GM23338 (cell line): Measurements from ENCODE around the gene LAMA1. TPM values are rescaled to one million over a fixed set of nuclear protein-coding genes. Genes with fewer than 3 reads are reported as not detected.

Experiments
- ATAC-seq: fragments of 200-7000 bp; cut with Tn5 transposase; 3 replicates; pipeline ENCODE4 v1.9.1; 2020
- DNase-seq: peaks from one replicate; pipeline ENCODE4 v3.0.0-alpha.2; 2015; ENCODE audit warnings: low spot score
- H2AFZ ChIP-seq: fragments of 200-600 bp; sonication (generic); 2 replicates; pipeline ENCODE4 v1.8.0; 2016; ENCODE audit warnings: antibody characterized with exemption, mild to moderate bottlenecking, moderate library complexity
- H3F3A ChIP-seq: fragments of 200-600 bp; sonication (generic); replicated peaks from 2 replicates; pipeline ENCODE4 v1.8.0; 2017; ENCODE audit warnings: antibody characterized with exemption, mixed run types, low read depth
- H3K27ac ChIP-seq: fragments of 200-600 bp; sonication (generic); 2 replicates; pipeline ENCODE4 v1.6.1; 2016; ENCODE audit warnings: low read depth
- H3K27me3 ChIP-seq: fragments of 200-600 bp; sonication (generic); 2 replicates; pipeline ENCODE4 v1.8.0; 2016; ENCODE audit warnings: mild to moderate bottlenecking, mixed run types, moderate library complexity; ENCODE audit not compliant: insufficient read depth
- H3K36me3 ChIP-seq: fragments of 200-600 bp; sonication (generic); 2 replicates; pipeline ENCODE4 v1.8.0; 2016; ENCODE audit warnings: mild to moderate bottlenecking; ENCODE audit not compliant: insufficient read depth
- H3K4me1 ChIP-seq: fragments of 200-600 bp; sonication (generic); 2 replicates; pipeline ENCODE4 v1.8.0; 2016; ENCODE audit warnings: mild to moderate bottlenecking, moderate library complexity; ENCODE audit not compliant: insufficient read depth
- H3K4me2 ChIP-seq: fragments of 200-600 bp; sonication (generic); 2 replicates; pipeline ENCODE4 v1.7.1; 2017; ENCODE audit warnings: mixed run types
- H3K4me3 ChIP-seq: fragments of 200-600 bp; sonication (generic); 2 replicates; pipeline ENCODE4 v1.6.1; 2016; ENCODE audit warnings: mixed run types
- H3K79me2 ChIP-seq: fragments of 200-600 bp; sonication (generic); replicated peaks from 2 replicates; pipeline ENCODE4 v1.8.0; 2017; ENCODE audit warnings: mild to moderate bottlenecking; ENCODE audit not compliant: insufficient read depth
- H3K9me2 ChIP-seq: fragments of 200-600 bp; sonication (generic); 2 replicates; pipeline ENCODE4 v1.8.0; 2017; ENCODE audit not compliant: insufficient read depth
- H4K20me1 ChIP-seq: fragments of 200-600 bp; sonication (generic); replicated peaks from 2 replicates; pipeline ENCODE4 v1.8.0; 2017; ENCODE audit warnings: mild to moderate bottlenecking; ENCODE audit not compliant: insufficient read depth
- H3K27ac Mint-ChIP-seq: 2 replicates; pipeline ENCODE4 v1.8.0; 2020; ENCODE audit warnings: inconsistent platforms, mild to moderate bottlenecking, moderate library complexity, mixed read lengths
- H3K27me3 Mint-ChIP-seq: 3 replicates; pipeline ENCODE4 v1.8.0; 2022; ENCODE audit warnings: low read depth, mild to moderate bottlenecking, moderate library complexity, mixed read lengths, inconsistent platforms; ENCODE audit not compliant: insufficient read depth, poor library complexity
- H3K36me3 Mint-ChIP-seq: 3 replicates; pipeline ENCODE4 v1.8.0; 2021; ENCODE audit warnings: low read depth, mild to moderate bottlenecking, inconsistent platforms, moderate library complexity, mixed read lengths
- H3K4me1 Mint-ChIP-seq: 3 replicates; pipeline ENCODE4 v1.8.0; 2020; ENCODE audit warnings: mild to moderate bottlenecking, inconsistent platforms, mixed read lengths
- H3K4me3 Mint-ChIP-seq: 3 replicates; pipeline ENCODE4 v1.8.0; 2021; ENCODE audit warnings: moderate library complexity, mild to moderate bottlenecking, inconsistent platforms, mixed read lengths
- H3K9me3 Mint-ChIP-seq: 3 replicates; pipeline ENCODE4 v1.8.0; 2020; ENCODE audit warnings: moderate library complexity, mild to moderate bottlenecking, inconsistent platforms, mixed read lengths
- CREB1 ChIP-seq: fragments of 250-450 bp; sonication (Bioruptor Pico); IDR thresholded peaks from 2 replicates; pipeline ENCODE4 v1.5.0; 2020; ENCODE audit warnings: low read depth, mild to moderate bottlenecking, moderate library complexity
- ETS1 ChIP-seq: IDR thresholded peaks from 2 replicates; pipeline ENCODE4 v1.6.1; 2016; ENCODE audit warnings: antibody characterized with exemption
- EZH2 ChIP-seq: fragments of 200-600 bp; sonication (generic); IDR thresholded peaks from one replicate; pipeline ENCODE4 v1.8.0; 2017; ENCODE audit warnings: antibody characterized with exemption, mild to moderate bottlenecking, low read depth; ENCODE audit not compliant: unreplicated experiment
- EZH2phosphoT487 ChIP-seq: fragments of 200-600 bp; sonication (generic); IDR thresholded peaks from one replicate; pipeline ENCODE4 v1.8.1; 2018; ENCODE audit warnings: antibody characterized with exemption; ENCODE audit not compliant: unreplicated experiment
- JUNB ChIP-seq: IDR thresholded peaks from one replicate; pipeline ENCODE4 v1.6.1; 2016; ENCODE audit warnings: antibody characterized with exemption; ENCODE audit not compliant: unreplicated experiment
- NANOG ChIP-seq: IDR thresholded peaks from 2 replicates; pipeline ENCODE4 v1.6.1; 2016; ENCODE audit warnings: antibody characterized with exemption, borderline replicate concordance
- POLR2AphosphoS5 ChIP-seq: IDR thresholded peaks from 2 replicates; pipeline ENCODE4 v1.6.1; 2016; ENCODE audit warnings: antibody characterized with exemption, low read depth
- REST ChIP-seq: IDR thresholded peaks from one replicate; pipeline ENCODE4 v1.6.1; 2018; ENCODE audit warnings: antibody characterized with exemption; ENCODE audit not compliant: unreplicated experiment
- STAT1 ChIP-seq: IDR thresholded peaks from one replicate; pipeline ENCODE4 v1.6.1; 2016; ENCODE audit warnings: antibody characterized with exemption; ENCODE audit not compliant: unreplicated experiment
- ZNF114 ChIP-seq: fragments of 250-450 bp; sonication (Bioruptor Pico); IDR thresholded peaks from 2 replicates; pipeline ENCODE4 v1.5.0; 2020; ENCODE audit warnings: mild to moderate bottlenecking, moderate library complexity
- ZNF331 ChIP-seq: fragments of 250-450 bp; sonication (Bioruptor Pico); IDR thresholded peaks from 2 replicates; pipeline ENCODE4 v1.5.0; 2020; ENCODE audit warnings: low read depth, mild to moderate bottlenecking, moderate library complexity
- polyA plus RNA-seq: library from polyadenylated mRNA; unstranded; fragments of >200 nt; fragmentation: Nextera tagmentation; extraction: Ambion mirVana; gene quantifications from 2 replicates; pipeline ENCODE4 v1.2.1, GENCODE V29; 2016
- total RNA-seq: library from RNA; depleted of rRNA; stranded (reverse); fragments of >200 nt; shearing (Covaris generic); gene quantifications from 2 replicates; pipeline ENCODE4 v1.2.3, GENCODE V29; 2014
- TF ChIP-seq, protein P1 (sequence below), 2 experiments: fragments of 200-600 bp in 1 of 2; sonication (generic) in 1 of 2; conservative IDR thresholded peaks; 2 replicates each; pipeline versions ENCODE4 v1.5.1 to v1.6.1; 2016 to 2017; ENCODE audit warnings: antibody characterized with exemption in 2 of 2, low read depth in 2 of 2, mild to moderate bottlenecking in 2 of 2, moderate library complexity in 1 of 2

The LAMA1 gene
- total and polyA plus RNA-seq, 2 experiments from 2014 or later = 14.8 to 52.3 TPM

DNA sequence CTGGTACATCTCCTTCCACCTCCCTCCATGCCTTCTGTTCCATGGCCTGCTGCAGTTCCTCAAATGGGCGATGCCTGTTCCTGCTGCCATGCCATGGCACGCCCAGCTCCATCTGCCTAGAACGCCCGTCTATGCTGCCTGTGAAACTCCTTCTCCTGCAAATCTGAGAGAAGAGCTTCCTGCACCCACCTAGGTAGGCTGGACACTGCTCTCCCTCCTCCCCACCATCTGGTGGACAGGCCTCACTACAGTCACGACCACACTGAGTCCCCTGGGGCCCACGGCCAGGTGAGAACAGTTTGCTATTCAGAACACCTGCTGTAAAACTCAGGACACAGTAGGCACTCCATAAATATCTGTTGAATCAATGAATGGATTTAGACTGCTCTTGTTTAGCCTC lies 92.4 kb downstream of the LAMA1 start (continued):
- no peak for TF ChIP-seq ETS1
- no peak for TF ChIP-seq POLR2AphosphoS5
- TF ChIP-seq, protein P1, sequence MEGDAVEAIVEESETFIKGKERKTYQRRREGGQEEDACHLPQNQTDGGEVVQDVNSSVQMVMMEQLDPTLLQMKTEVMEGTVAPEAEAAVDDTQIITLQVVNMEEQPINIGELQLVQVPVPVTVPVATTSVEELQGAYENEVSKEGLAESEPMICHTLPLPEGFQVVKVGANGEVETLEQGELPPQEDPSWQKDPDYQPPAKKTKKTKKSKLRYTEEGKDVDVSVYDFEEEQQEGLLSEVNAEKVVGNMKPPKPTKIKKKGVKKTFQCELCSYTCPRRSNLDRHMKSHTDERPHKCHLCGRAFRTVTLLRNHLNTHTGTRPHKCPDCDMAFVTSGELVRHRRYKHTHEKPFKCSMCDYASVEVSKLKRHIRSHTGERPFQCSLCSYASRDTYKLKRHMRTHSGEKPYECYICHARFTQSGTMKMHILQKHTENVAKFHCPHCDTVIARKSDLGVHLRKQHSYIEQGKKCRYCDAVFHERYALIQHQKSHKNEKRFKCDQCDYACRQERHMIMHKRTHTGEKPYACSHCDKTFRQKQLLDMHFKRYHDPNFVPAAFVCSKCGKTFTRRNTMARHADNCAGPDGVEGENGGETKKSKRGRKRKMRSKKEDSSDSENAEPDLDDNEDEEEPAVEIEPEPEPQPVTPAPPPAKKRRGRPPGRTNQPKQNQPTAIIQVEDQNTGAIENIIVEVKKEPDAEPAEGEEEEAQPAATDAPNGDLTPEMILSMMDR (conservative IDR thresholded peaks at IDR 0.05; ENCODE audit: low read depth in 2 of 2) = no peak
- TF ChIP-seq EZH2 = no peak
- no peak for TF ChIP-seq EZH2phosphoT487

DNA sequence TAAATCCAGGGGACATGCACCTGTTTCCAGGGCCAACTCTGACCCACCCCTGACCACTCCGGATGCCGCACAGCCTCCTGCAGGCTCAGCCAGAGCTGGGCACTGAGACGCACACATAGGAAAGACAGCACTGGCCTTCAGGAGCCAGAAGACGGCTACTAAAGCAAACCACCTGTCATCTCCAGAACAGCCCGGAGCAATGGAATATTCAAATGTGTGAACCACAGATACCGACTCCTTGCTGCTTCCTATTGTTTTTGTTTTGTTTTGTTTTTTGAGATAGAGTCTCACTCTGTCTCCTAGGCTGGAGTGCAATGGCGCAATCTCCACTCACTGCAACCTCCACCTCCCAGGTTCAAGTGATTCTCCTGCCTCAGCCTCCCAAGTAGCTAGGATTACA lies 94.0 kb downstream of the LAMA1 start:
- no peak overlapping the region for H2AFZ ChIP-seq
- H3K27ac ChIP-seq = no peak overlapping the region
- no peaks in the 10 kb centered on the region for H3F3A ChIP-seq
- no peaks in the 10 kb centered on the region for H4K20me1 ChIP-seq
- no peaks in the 10 kb centered on the region for H3K9me2 ChIP-seq
- no peak overlapping the region for H3K4me3 Mint-ChIP-seq
- no peak overlapping the region for H3K27ac Mint-ChIP-seq
- no peak overlapping the region for H3K4me3 ChIP-seq
- 0 out of 3 replicates have a peak, but pooled peaks cover 3% of the 10 kb centered on the region for H3K4me1 Mint-ChIP-seq
- peaks cover 6% of the 10 kb centered on the region for H3K27me3 Mint-ChIP-seq
- peaks cover 30% of the 10 kb centered on the region for H3K36me3 Mint-ChIP-seq
- H3K79me2 ChIP-seq = no peaks in the 10 kb centered on the region
- DNase-seq = no peak
- no peak for ATAC-seq
- no peaks in the 10 kb centered on the region for H3K4me1 ChIP-seq
- no peak overlapping the region for H3K4me2 ChIP-seq
- H3K27me3 ChIP-seq = no peaks in the 10 kb centered on the region
- no peaks in the 10 kb centered on the region for H3K9me3 Mint-ChIP-seq
- no peaks in the 10 kb centered on the region for H3K36me3 ChIP-seq
- no peak for TF ChIP-seq JUNB
- TF ChIP-seq CREB1 (CRISPR knock-in tag) = no peak
- no peak for TF ChIP-seq NANOG
- TF ChIP-seq, protein P1 (conservative IDR thresholded peaks at IDR 0.05; ENCODE audit: low read depth in 2 of 2) = no peak
- TF ChIP-seq ZNF114 (CRISPR knock-in tag) = no peak
- no peak for TF ChIP-seq REST
- no peak for TF ChIP-seq EZH2
- TF ChIP-seq EZH2phosphoT487 = no peak
- no peak for TF ChIP-seq STAT1
- no peak for TF ChIP-seq POLR2AphosphoS5
- no peak for TF ChIP-seq ETS1
- no peak for TF ChIP-seq ZNF331 (CRISPR knock-in tag)
